WTC11 (cell line): Measurements from ENCODE around the gene CGRRF1.

ENCODE experiments used
- CBFB ChIP-seq: sonication (generic); formaldehyde crosslinking; IDR thresholded peaks from 2 replicates; pipeline ENCODE4 v1.8.1; 2022; ENCODE audit warnings: mild to moderate bottlenecking, low read depth, missing genetic modification reagents
- CREB1 ChIP-seq: sonication (generic); formaldehyde crosslinking; IDR thresholded peaks from 2 replicates; pipeline ENCODE4 v1.8.0; 2023; ENCODE audit warnings: mild to moderate bottlenecking, missing genetic modification reagents
- CREM ChIP-seq: sonication (generic); formaldehyde crosslinking; IDR thresholded peaks from 2 replicates; pipeline ENCODE4 v1.8.1; 2022; ENCODE audit warnings: mild to moderate bottlenecking, missing genetic modification reagents, moderate library complexity
- FOXP1 ChIP-seq: sonication (generic); formaldehyde crosslinking; IDR thresholded peaks from 2 replicates; pipeline ENCODE4 v1.8.0; 2022; ENCODE audit warnings: missing genetic modification reagents, mild to moderate bottlenecking, moderate library complexity, borderline replicate concordance
- KAT7 ChIP-seq: sonication (generic); formaldehyde crosslinking; IDR thresholded peaks from 2 replicates; pipeline ENCODE4 v1.8.1; 2023; ENCODE audit warnings: missing genetic modification reagents, mild to moderate bottlenecking, borderline replicate concordance
- TF ChIP-seq, protein P1 (sequence below): fragments of 200-600 bp; IDR thresholded peaks from 2 replicates; pipeline ENCODE4 v1.8.0; 2022; ENCODE audit warnings: antibody characterized with exemption
- TF ChIP-seq, protein P2 (sequence below): fragments of 250-450 bp; sonication (Bioruptor Pico); IDR thresholded peaks from 2 replicates; pipeline ENCODE4 v2.1.2; 2022; ENCODE audit warnings: mild to moderate bottlenecking, moderate library complexity
- TF ChIP-seq, protein P3 (sequence below): sonication (generic); formaldehyde crosslinking; IDR thresholded peaks from 2 replicates; pipeline ENCODE4 v1.8.1; 2022; ENCODE audit warnings: low read depth, mild to moderate bottlenecking, moderate library complexity, missing genetic modification reagents, borderline replicate concordance
- TF ChIP-seq, protein P4 (sequence below): sonication (generic); formaldehyde crosslinking; IDR thresholded peaks from 2 replicates; pipeline ENCODE4 v1.8.1; 2023; ENCODE audit warnings: mild to moderate bottlenecking, moderate library complexity, missing genetic modification reagents

DNA sequence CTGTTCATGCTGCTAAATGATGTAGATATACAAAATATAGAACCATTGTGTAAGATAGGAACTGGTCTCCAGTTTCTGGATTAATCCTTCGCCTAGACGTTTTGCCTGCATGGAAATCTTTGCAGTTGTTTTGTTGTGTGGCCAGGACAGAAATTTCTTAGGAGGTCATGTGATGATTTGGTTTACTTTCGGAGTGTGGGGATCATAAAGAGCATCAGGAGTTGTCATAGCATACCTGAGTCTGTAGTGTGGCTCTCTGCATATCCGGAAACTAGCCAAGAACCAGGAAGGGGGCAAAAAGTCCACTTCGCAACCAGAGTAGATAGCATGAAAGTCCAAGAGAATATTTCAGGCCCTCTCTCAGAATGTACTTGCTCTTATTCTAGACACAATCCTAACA lies 60.3 kb downstream of the CGRRF1 start:
- TF ChIP-seq, protein P1, sequence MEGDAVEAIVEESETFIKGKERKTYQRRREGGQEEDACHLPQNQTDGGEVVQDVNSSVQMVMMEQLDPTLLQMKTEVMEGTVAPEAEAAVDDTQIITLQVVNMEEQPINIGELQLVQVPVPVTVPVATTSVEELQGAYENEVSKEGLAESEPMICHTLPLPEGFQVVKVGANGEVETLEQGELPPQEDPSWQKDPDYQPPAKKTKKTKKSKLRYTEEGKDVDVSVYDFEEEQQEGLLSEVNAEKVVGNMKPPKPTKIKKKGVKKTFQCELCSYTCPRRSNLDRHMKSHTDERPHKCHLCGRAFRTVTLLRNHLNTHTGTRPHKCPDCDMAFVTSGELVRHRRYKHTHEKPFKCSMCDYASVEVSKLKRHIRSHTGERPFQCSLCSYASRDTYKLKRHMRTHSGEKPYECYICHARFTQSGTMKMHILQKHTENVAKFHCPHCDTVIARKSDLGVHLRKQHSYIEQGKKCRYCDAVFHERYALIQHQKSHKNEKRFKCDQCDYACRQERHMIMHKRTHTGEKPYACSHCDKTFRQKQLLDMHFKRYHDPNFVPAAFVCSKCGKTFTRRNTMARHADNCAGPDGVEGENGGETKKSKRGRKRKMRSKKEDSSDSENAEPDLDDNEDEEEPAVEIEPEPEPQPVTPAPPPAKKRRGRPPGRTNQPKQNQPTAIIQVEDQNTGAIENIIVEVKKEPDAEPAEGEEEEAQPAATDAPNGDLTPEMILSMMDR: no peak
- TF ChIP-seq, protein P2, sequence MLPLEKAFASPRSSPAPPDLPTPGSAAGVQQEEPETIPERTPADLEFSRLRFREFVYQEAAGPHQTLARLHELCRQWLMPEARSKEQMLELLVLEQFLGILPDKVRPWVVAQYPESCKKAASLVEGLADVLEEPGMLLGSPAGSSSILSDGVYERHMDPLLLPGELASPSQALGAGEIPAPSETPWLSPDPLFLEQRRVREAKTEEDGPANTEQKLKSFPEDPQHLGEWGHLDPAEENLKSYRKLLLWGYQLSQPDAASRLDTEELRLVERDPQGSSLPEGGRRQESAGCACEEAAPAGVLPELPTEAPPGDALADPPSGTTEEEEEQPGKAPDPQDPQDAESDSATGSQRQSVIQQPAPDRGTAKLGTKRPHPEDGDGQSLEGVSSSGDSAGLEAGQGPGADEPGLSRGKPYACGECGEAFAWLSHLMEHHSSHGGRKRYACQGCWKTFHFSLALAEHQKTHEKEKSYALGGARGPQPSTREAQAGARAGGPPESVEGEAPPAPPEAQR (CRISPR knock-in tag): no peak
- TF ChIP-seq KAT7 (CRISPR knock-in tag): no peak
- no peak for TF ChIP-seq CREB1 (CRISPR knock-in tag)
- no peak for TF ChIP-seq CREM (CRISPR knock-in tag)
- no peak for TF ChIP-seq CBFB (CRISPR knock-in tag)
- TF ChIP-seq FOXP1 (CRISPR knock-in tag): no peak
- TF ChIP-seq, protein P3, sequence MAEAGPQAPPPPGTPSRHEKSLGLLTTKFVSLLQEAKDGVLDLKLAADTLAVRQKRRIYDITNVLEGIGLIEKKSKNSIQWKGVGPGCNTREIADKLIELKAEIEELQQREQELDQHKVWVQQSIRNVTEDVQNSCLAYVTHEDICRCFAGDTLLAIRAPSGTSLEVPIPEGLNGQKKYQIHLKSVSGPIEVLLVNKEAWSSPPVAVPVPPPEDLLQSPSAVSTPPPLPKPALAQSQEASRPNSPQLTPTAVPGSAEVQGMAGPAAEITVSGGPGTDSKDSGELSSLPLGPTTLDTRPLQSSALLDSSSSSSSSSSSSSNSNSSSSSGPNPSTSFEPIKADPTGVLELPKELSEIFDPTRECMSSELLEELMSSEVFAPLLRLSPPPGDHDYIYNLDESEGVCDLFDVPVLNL (CRISPR knock-in tag): no peak
- TF ChIP-seq, protein P4, sequence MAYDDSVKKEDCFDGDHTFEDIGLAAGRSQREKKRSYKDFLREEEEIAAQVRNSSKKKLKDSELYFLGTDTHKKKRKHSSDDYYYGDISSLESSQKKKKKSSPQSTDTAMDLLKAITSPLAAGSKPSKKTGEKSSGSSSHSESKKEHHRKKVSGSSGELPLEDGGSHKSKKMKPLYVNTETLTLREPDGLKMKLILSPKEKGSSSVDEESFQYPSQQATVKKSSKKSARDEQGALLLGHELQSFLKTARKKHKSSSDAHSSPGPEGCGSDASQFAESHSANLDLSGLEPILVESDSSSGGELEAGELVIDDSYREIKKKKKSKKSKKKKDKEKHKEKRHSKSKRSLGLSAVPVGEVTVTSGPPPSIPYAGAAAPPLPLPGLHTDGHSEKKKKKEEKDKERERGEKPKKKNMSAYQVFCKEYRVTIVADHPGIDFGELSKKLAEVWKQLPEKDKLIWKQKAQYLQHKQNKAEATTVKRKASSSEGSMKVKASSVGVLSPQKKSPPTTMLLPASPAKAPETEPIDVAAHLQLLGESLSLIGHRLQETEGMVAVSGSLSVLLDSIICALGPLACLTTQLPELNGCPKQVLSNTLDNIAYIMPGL (CRISPR knock-in tag): no peak
